K562 (cell line): ENCODE measurements around the gene HSF2. TPM values are rescaled to one million over a fixed set of nuclear protein-coding genes. Genes with fewer than 3 reads are reported as not detected.

Experiments used
- ATAC-seq: fragments of 200-7000 bp; cut with Tn5 transposase; 3 replicates; pipeline ENCODE4 v1.9.1; 2020; ENCODE audit warnings: moderate library complexity
- Bru-seq: library from RNA; stranded (reverse); fragments of 400-500 nt; gene quantifications from one replicate; lab custom pipeline; 2021; lab: Mats Ljungman, UMichigan
- BruChase-seq, 2 experiments: library from RNA; stranded (reverse); fragments of 400-500 nt; gene quantifications; one replicate each; lab custom pipeline; 2021; lab: Mats Ljungman, UMichigan
- BruUV-seq: library from RNA; stranded (reverse); fragments of 400-500 nt; replicated peaks from 2 replicates; lab custom pipeline; 2021; lab: Mats Ljungman, UMichigan
- CTCF ChIA-PET: fragments of 300-600 bp; formaldehyde crosslinking; extraction: SDS; loops from one replicate; lab custom pipeline; 2021; ENCODE audit warnings: low intra/inter-chr PET ratio; lab: Yijun Ruan, JAX
- POLR2A ChIA-PET: fragments of 300-600, 350-650 bp; sonication (Branson Sonifier 250); formaldehyde crosslinking; extraction: SDS; loops from one replicate; lab custom pipeline; 2021; ENCODE audit warnings: antibody characterized with exemption, inconsistent platforms; lab: Yijun Ruan, JAX
- DNase-seq, 4 experiments: peaks; one replicate each; pipeline versions ENCODE4 v3.0.0 to v3.0.0-alpha.2; 2011 to 2018; ENCODE audit warnings: low spot score in 3 of 4, mixed read lengths in 3 of 4; ENCODE audit errors: extremely low read depth in 1 of 4
- FAIRE-seq: peaks from 2 replicates; lab custom pipeline; 2011; peaks lifted over from hg19 to GRCh38; lab: Jason Lieb, UNC
- H2AFZ ChIP-seq: 2 replicates; pipeline ENCODE4 v1.6.0; 2011; ENCODE audit warnings: low read depth, low read length, control low read depth, inconsistent platforms
- H3K27ac ChIP-seq: fragments of 200-600 bp; 3 replicates; pipeline ENCODE4 v1.8.0; 2011; ENCODE audit warnings: low read depth, mild to moderate bottlenecking, control low read depth, inconsistent platforms, low read length, moderate library complexity, mixed read lengths; ENCODE audit errors: extremely low read depth
- H3K27me3 ChIP-seq, 2 experiments: fragments of 300-600 bp in 1 of 2; 2 replicates in 1 of 2; 3 replicates in 1 of 2; pipeline versions ENCODE4 v1.6.0 to v1.8.0; 2011; ENCODE audit warnings: inconsistent platforms in 2 of 2, low read length in 2 of 2, mild to moderate bottlenecking in 1 of 2, mixed read lengths in 1 of 2, moderate library complexity in 1 of 2; ENCODE audit not compliant: control insufficient read depth in 2 of 2, insufficient read depth in 2 of 2
- H3K36me3 ChIP-seq: fragments of 300-600 bp; 3 replicates; pipeline ENCODE4 v1.8.0; 2011; ENCODE audit warnings: mild to moderate bottlenecking, low read length, inconsistent platforms; ENCODE audit not compliant: control insufficient read depth, insufficient read depth
- H3K4me1 ChIP-seq, 2 experiments: fragments of 200-600 bp in 1 of 2; replicated peaks in 1 of 2; 2 replicates in 1 of 2; 3 replicates in 1 of 2; pipeline versions ENCODE4 v1.5.1 to v1.8.0; 2011; ENCODE audit warnings: inconsistent platforms in 2 of 2, low read length in 2 of 2, mild to moderate bottlenecking in 1 of 2, mixed read lengths in 1 of 2, moderate library complexity in 1 of 2; ENCODE audit not compliant: control insufficient read depth in 2 of 2, insufficient read depth in 2 of 2
- H3K4me2 ChIP-seq: 2 replicates; pipeline ENCODE4 v1.6.1; 2011; ENCODE audit warnings: low read length, control low read depth, inconsistent platforms, mixed read lengths; ENCODE audit not compliant: insufficient read depth
- H3K4me3 ChIP-seq: fragments of 200-600 bp; sonication (generic), shearing (Covaris generic); 2 replicates; pipeline ENCODE4 v1.5.1; 2016; ENCODE audit warnings: control low read depth, inconsistent platforms
- H3K79me2 ChIP-seq: fragments of 200-600 bp; 3 replicates; pipeline ENCODE4 v1.8.0; 2011; ENCODE audit warnings: low read length, inconsistent platforms; ENCODE audit not compliant: control insufficient read depth, insufficient read depth
- H3K9ac ChIP-seq, 2 experiments: 2 replicates each; pipeline versions ENCODE4 v1.6.0 to v1.6.1; 2011; ENCODE audit warnings: low read depth in 2 of 2, low read length in 2 of 2, control low read depth in 1 of 2, inconsistent platforms in 1 of 2, mild to moderate bottlenecking in 1 of 2, mixed read lengths in 1 of 2; ENCODE audit not compliant: insufficient read depth in 1 of 2
- H3K9me1 ChIP-seq: one replicate; pipeline ENCODE4 v1.6.0; 2011; ENCODE audit warnings: inconsistent platforms, mild to moderate bottlenecking, low read length, moderate library complexity; ENCODE audit not compliant: control insufficient read depth, insufficient read depth
- H3K9me3 ChIP-seq: replicated peaks from 2 replicates; pipeline ENCODE4 v1.5.1; 2011; ENCODE audit warnings: low read depth, low read length, inconsistent platforms; ENCODE audit not compliant: control insufficient read depth, insufficient read depth
- H4K20me1 ChIP-seq: replicated peaks from 2 replicates; pipeline ENCODE4 v1.6.1; 2011; ENCODE audit warnings: low read length, inconsistent platforms, mixed read lengths; ENCODE audit not compliant: control insufficient read depth, insufficient read depth
- ARHGAP35 ChIP-seq: fragments of 450-650 bp; IDR thresholded peaks from 2 replicates; pipeline ENCODE4 v1.6.1; 2018; ENCODE audit not compliant: partially characterized antibody
- ASH1L ChIP-seq: fragments of 450-650 bp; IDR thresholded peaks from 2 replicates; pipeline ENCODE4 v1.6.1; 2018; ENCODE audit warnings: borderline replicate concordance, mild to moderate bottlenecking, low read depth; ENCODE audit not compliant: partially characterized antibody
- FOXJ2 ChIP-seq: fragments of 200-800 bp; sonication (Bioruptor generic); IDR thresholded peaks from 2 replicates; pipeline ENCODE4 v1.6.1; 2016; ENCODE audit warnings: missing genetic modification characterization, missing compliant biosample characterization
- HNRNPH1 ChIP-seq: fragments of 200-400 bp; formaldehyde crosslinking; optimal IDR thresholded peaks from 2 replicates; pipeline ENCODE3; 2017; ENCODE audit warnings: low read depth, mild to moderate bottlenecking, low read length, moderate library complexity
- HNRNPLL ChIP-seq: fragments of 200-400 bp; formaldehyde crosslinking; IDR thresholded peaks from 2 replicates; pipeline ENCODE4 v1.6.1; 2017; ENCODE audit warnings: low read length, low read depth, mild to moderate bottlenecking; ENCODE audit not compliant: poor library complexity, severe bottlenecking
- KAT2B ChIP-seq: IDR thresholded peaks from one replicate; pipeline ENCODE4 v1.6.1; 2012; ENCODE audit warnings: low read depth, mild to moderate bottlenecking, control low read depth, inconsistent platforms, low read length, moderate library complexity
- NFE2L1 ChIP-seq: fragments of 450-650 bp; IDR thresholded peaks from 2 replicates; pipeline ENCODE4 v1.6.1; 2016; ENCODE audit warnings: missing genetic modification characterization, low read depth, mild to moderate bottlenecking, missing compliant biosample characterization, moderate library complexity, borderline replicate concordance
- NFYB ChIP-seq: IDR thresholded peaks from 2 replicates; pipeline ENCODE4 v1.6.1; 2011; ENCODE audit warnings: mild to moderate bottlenecking, moderate library complexity; ENCODE audit not compliant: insufficient read length; ENCODE audit errors: extremely low read depth
- SLC30A9 ChIP-seq: fragments of 250-450 bp; sonication (Bioruptor Pico); IDR thresholded peaks from 2 replicates; pipeline ENCODE4 v1.8.0; 2022; ENCODE audit warnings: mild to moderate bottlenecking, moderate library complexity
- SMAD1 ChIP-seq: fragments of 150-350 bp; IDR thresholded peaks from 2 replicates; pipeline ENCODE4 v1.6.1; 2014; ENCODE audit warnings: low read length, low read depth; ENCODE audit not compliant: partially characterized antibody
- SMAD4 ChIP-seq: fragments of 250-450 bp; sonication (Bioruptor Pico); conservative IDR thresholded peaks from 2 replicates; pipeline ENCODE4 v1.8.0; 2021; ENCODE audit warnings: inconsistent platforms, mild to moderate bottlenecking, moderate library complexity
- ZNF224 ChIP-seq: sonication (generic); formaldehyde crosslinking; IDR thresholded peaks from 2 replicates; pipeline ENCODE4 v1.8.0; 2022; ENCODE audit warnings: mild to moderate bottlenecking, missing genetic modification reagents
- ZNF274 ChIP-seq: IDR thresholded peaks from 2 replicates; pipeline ENCODE4 v1.6.1; 2011; ENCODE audit warnings: low read depth, mild to moderate bottlenecking, low read length, moderate library complexity, borderline replicate concordance
- ZNF436 ChIP-seq: fragments of 250-450, 450-650 bp; sonication (Bioruptor Pico); formaldehyde crosslinking; IDR thresholded peaks from 2 replicates; pipeline ENCODE4 v1.7.0; 2020; ENCODE audit warnings: mild to moderate bottlenecking
- WGBS: fragments of 100-300 bp; shearing (Covaris generic); methylation state at CpG from one replicate; pipeline ENCODE4 v1.1.6; 2016; ENCODE audit warnings: low coverage, mixed read lengths; ENCODE audit not compliant: insufficient coverage; ENCODE audit errors: missing lambda C conversion rate; 5-methylcytosine and 5-hydroxymethylcytosine counted together
- in situ Hi-C: fragments of 300-500 bp; cut with MboI; formaldehyde crosslinking; loops from 4 replicates; pipeline ENCODE4 v1.15.0; 2018; ENCODE audit warnings: inconsistent platforms, mixed read lengths
- intact Hi-C: fragments of 100-400 bp; cut with micrococcal nuclease; formaldehyde crosslinking; loops from 2 replicates; pipeline ENCODE4 v1.14.2; 2022
- long read RNA-seq, 3 experiments: library from polyadenylated mRNA in 2 of 3; library from RNA in 1 of 3; unstranded in 2 of 3; stranded (forward) in 1 of 3; transcript quantifications; one replicate each; pipeline ENCODE4 v2.0.0, GENCODE V29; 2019 to 2022
- polyA minus RNA-seq, 3 experiments: library from RNA; depleted of rRNA, polyadenylated mRNA; stranded (reverse); fragments of >200 nt; gene quantifications; 2 replicates each; pipeline ENCODE4 v1.2.3, GENCODE V29; 2011
- polyA plus RNA-seq, 8 experiments: library from polyadenylated mRNA; depleted of rRNA in 4 of 8; stranded (reverse) in 5 of 8; unstranded in 3 of 8; fragments of >200 nt; fragmentation: Nextera tagmentation in 2 of 8; fragmentation: Illumina TruSeq in 1 of 8; extraction: Ambion mirVana in 2 of 8; extraction: Trizol in 1 of 8; gene quantifications; 2 replicates each; pipeline versions ENCODE4 v1.2.1 to v1.2.3, GENCODE V29; 2011 to 2014; ENCODE audit warnings: inconsistent platforms in 1 of 8, missing spikeins in 1 of 8
- total RNA-seq, 7 experiments: library from RNA; depleted of rRNA in 6 of 7; stranded (reverse); fragments of >200 nt in 6 of 7; fragmentation: Illumina TruSeq in 2 of 7; extraction: Trizol in 2 of 7; gene quantifications; 2 replicates each; pipeline versions ENCODE4 v1.2.1 to v1.2.3, GENCODE V29; 2011 to 2021; ENCODE audit warnings: low replicate concordance in 1 of 7

The HSF2 gene, protein sequence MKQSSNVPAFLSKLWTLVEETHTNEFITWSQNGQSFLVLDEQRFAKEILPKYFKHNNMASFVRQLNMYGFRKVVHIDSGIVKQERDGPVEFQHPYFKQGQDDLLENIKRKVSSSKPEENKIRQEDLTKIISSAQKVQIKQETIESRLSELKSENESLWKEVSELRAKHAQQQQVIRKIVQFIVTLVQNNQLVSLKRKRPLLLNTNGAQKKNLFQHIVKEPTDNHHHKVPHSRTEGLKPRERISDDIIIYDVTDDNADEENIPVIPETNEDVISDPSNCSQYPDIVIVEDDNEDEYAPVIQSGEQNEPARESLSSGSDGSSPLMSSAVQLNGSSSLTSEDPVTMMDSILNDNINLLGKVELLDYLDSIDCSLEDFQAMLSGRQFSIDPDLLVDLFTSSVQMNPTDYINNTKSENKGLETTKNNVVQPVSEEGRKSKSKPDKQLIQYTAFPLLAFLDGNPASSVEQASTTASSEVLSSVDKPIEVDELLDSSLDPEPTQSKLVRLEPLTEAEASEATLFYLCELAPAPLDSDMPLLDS
- 15.6 and 37.3 TPM in 2 replicates for total RNA-seq (2011; cell fraction: chromatin; rRNA removed; ENCODE audit: low replicate concordance)
- total RNA-seq (2011; cell fraction: nucleolus; rRNA removed) = 8.2 and 21.1 TPM in 2 replicates
- 16.1 and 18.7 TPM in 2 replicates for total RNA-seq (2011; cell fraction: nucleoplasm; rRNA removed)
- 22.8 and 23.2 TPM in 2 replicates for total RNA-seq (2014; rRNA removed)
- total RNA-seq (2014; rRNA removed; fragmentation: Illumina TruSeq; extraction: Trizol) = 29.7 and 31.1 TPM in 2 replicates
- 25.2 and 26.1 TPM in 2 replicates for total RNA-seq (2015; rRNA removed; fragmentation: Illumina TruSeq; extraction: Trizol)
- total RNA-seq (2021) = 19.1 and 19.7 TPM in 2 replicates
- 67.8 and 73.1 TPM in 2 replicates for polyA plus RNA-seq (2011; rRNA removed)
- polyA plus RNA-seq (2011; cell fraction: cytosol; rRNA removed) = 16.7 and 30.5 TPM in 2 replicates
- 67.4 and 82.0 TPM in 2 replicates for polyA plus RNA-seq (2011; cell fraction: nucleus; rRNA removed)
- polyA plus RNA-seq (2012) = 13.0 and 13.7 TPM in 2 replicates
- polyA plus RNA-seq (2014; fragmentation: Illumina TruSeq; extraction: Trizol) = 26.3 and 29.2 TPM in 2 replicates
- polyA plus RNA-seq (2014; fragmentation: Nextera tagmentation; extraction: Ambion mirVana) = 10 to 100 TPM; 27.2 to 39.0 TPM
- polyA plus RNA-seq (2014; rRNA removed) = 30.7 and 33.4 TPM in 2 replicates
- polyA minus RNA-seq (2011; rRNA and poly(A)+ RNA removed) = 67.8 and 70.2 TPM in 2 replicates
- polyA minus RNA-seq (2011; cell fraction: cytosol; rRNA and poly(A)+ RNA removed) = 18.6 and 24.0 TPM in 2 replicates
- 19.1 and 31.4 TPM in 2 replicates for polyA minus RNA-seq (2011; cell fraction: nucleus; rRNA and poly(A)+ RNA removed)
- percentile 90 among the genes with signal in this experiment for Bru-seq, nascent RNA
- percentile 92 among the genes with signal in this experiment for BruChase-seq, experiment 1, labeled RNA remaining after a 2-hour chase
- percentile 92 among the genes with signal in this experiment for BruChase-seq, experiment 2, labeled RNA remaining after a 6-hour chase
- long read RNA-seq, experiment 1, transcript HSF2-201 (13 exons, 2,549 nt) = major isoform, 47 of 121 reads
- long read RNA-seq, experiment 1, transcript HSF2-202 (12 exons, 2,643 nt) = minor isoform, 42 of 121 reads
- long read RNA-seq, experiment 1, partial matches to known transcripts = 5 of 121 reads
- long read RNA-seq, experiment 1, other reads (novel, unspliced or antisense) = 27 of 121 reads
- long read RNA-seq, experiment 2, partial matches to known transcripts = 1 of 14 reads
- long read RNA-seq, experiment 2, other reads (novel, unspliced or antisense) = 9 of 14 reads
- long read RNA-seq, experiment 3, transcript HSF2-202 (12 exons, 2,643 nt) = minor isoform, 11 of 36 reads
- long read RNA-seq, experiment 3, transcript HSF2-201 (13 exons, 2,549 nt) = major isoform, 18 of 36 reads
- long read RNA-seq, experiment 3, partial matches to known transcripts = 4 of 36 reads
- long read RNA-seq, experiment 3, other reads (novel, unspliced or antisense) = 3 of 36 reads

DNA sequence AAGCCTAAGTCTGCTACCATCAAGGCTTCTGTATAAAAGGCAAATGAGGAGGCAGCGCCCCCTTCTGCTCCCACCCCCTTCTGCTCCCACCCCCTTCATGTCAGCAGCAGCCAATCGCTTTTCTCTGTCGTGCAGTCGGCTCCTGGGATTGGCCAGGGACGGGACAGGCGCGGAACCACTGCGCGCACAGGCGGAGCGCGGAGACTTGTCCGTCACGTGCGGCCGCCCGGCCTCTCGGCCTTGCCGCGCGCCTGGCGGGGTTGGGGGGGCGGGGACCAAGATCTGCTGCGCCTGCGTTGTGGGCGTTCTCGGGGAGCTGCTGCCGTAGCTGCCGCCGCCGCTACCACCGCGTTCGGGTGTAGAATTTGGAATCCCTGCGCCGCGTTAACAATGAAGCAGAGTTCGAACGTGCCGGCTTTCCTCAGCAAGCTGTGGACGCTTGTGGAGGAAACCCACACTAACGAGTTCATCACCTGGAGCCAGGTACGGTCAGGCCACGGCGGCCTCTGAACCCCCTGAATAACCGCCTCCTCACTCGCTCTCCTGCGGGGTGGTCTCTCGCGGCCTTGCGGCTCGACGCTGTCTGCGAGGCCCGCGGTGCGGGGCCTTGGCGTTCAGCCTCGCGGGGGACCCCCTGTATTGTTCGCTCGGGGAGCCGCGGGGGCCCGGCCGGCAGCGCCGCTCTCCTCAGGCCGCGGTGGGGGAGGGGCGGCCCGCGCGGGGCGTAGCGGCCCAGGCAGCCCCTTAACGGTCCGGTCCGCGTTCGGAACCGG lies at the start of gene HSF2:
HSF2 (plus strand) TSS at position 305 of the 773 bp plus-strand sequence; CDS start at position 391, 86 bp downstream.
- ChIA-PET CTCF (no interaction called here), POLR2A (interaction anchor here (0.7 to 1.1 kb wide), 3 partner anchors 9 to 131 kb away, joined by 3 to 5 read pairs (median 4); no protein-coding TSS in a partner anchor)
- Histone ChIP-seq H4K20me1 (peaks cover 5% of the 10 kb centered on the region; the same call in 1 of the 2 replicates), H3K9me3 (no peaks in the 10 kb centered on the region), H3K4me3 (peak within 1 kb of the TSS; percentile 89), H3K36me3 (peaks cover 9% of the 10 kb centered on the region; the same call in 1 of the 3 replicates), H2AFZ (peak within 1 kb of the TSS; percentile 92), H3K79me2 (peaks cover 51% of the 10 kb centered on the region), H3K9me1 (no peaks in the 10 kb centered on the region), H3K4me1 (peaks cover 10 to 11% of the 10 kb centered on the region in 2 experiments; a peak in 3 of 5 replicates), H3K27ac (peak within 1 kb of the TSS; percentile 90), H3K9ac (peak within 1 kb of the TSS; percentile 94 to 98), H3K4me2 (peak within 1 kb of the TSS; percentile 91), H3K27me3 (no peaks in the 10 kb centered on the region)
- FAIRE-seq (peak; percentile 87), DNase-seq (peak; percentile 94 to 98 (median 96)), ATAC-seq (peak; percentile 98)
- TSS peak; percentile 46 for BruUV-seq
- WGBS = under 1% methylated on average over 38 of the region's 82 CpGs
- in situ Hi-C loops = no loop called here
- intact Hi-C loops = loop anchor here (5.0 kb wide), 1 partner anchor 313 kb away; no protein-coding TSS in a partner anchor
- TF ChIP-seq ZNF436 (no peak), FOXJ2 (tag) (no peak), SLC30A9 (CRISPR knock-in tag) (no peak), SMAD1 (no peak), NFE2L1 (tag) (no peak), KAT2B (no peak), HNRNPH1 (no peak), ARHGAP35 (no peak), SMAD4 (CRISPR knock-in tag) (no peak), HNRNPLL (peak; percentile 88), ZNF224 (CRISPR knock-in tag) (no peak), ASH1L (peak; percentile 81), ZNF274 (no peak), NFYB (peak; percentile 77)
